ENCODE results near the gene DGKI.

Gene DGKI

DNA sequence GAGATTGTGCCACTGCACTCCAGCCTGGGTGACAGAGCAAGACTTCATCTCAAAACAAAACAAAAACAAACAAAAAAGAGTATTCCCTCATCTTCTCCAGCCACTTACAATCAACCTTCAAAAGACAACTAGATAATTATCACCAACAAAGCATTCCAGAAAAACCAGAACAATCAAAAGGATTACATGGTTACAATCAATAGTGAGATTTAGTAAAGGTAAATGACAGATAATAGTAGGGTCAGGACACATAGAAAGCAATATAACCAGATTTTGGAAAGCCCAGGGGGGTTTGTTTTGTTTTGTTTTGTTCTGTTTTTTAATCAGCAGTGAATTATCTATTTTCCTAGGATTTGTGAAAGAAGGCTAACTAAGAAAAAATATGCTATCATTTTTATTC is 412.2 kb downstream of the DGKI start:
- DNase-seq (ENCODE audit: low read depth in 2 of 2) = no peak
- no peak overlapping the region for H3K4me3 ChIP-seq (replicated peaks in 1 of 2; ENCODE audit: low read depth in 2 of 2, low read length in 2 of 2)
- TF ChIP-seq, protein P1, sequence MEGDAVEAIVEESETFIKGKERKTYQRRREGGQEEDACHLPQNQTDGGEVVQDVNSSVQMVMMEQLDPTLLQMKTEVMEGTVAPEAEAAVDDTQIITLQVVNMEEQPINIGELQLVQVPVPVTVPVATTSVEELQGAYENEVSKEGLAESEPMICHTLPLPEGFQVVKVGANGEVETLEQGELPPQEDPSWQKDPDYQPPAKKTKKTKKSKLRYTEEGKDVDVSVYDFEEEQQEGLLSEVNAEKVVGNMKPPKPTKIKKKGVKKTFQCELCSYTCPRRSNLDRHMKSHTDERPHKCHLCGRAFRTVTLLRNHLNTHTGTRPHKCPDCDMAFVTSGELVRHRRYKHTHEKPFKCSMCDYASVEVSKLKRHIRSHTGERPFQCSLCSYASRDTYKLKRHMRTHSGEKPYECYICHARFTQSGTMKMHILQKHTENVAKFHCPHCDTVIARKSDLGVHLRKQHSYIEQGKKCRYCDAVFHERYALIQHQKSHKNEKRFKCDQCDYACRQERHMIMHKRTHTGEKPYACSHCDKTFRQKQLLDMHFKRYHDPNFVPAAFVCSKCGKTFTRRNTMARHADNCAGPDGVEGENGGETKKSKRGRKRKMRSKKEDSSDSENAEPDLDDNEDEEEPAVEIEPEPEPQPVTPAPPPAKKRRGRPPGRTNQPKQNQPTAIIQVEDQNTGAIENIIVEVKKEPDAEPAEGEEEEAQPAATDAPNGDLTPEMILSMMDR (IDR thresholded peaks at IDR 0.05; ENCODE audit: low read depth, low read length) = no peak

DNA sequence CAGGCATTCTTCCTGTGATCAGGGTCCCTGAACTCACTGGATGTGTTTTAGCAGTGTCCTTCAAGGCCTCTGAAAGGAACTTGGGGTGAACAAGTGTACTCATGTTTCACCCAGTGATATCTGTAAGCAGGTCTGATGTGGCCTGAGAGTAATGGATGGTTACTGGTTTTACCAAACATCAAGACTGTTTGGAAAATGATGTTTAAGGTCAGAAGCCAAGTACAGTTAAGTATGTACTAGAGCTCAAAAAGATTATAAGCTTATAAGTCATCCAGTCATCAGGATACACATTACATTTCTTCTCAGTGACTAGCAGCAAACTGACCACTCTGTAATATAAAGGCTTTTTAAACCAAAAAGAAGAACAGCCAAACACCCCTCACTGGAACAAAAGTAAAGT is 423.5 kb downstream of the DGKI start:
- no peak overlapping the region for H3K4me3 ChIP-seq (replicated peaks in 1 of 2; ENCODE audit: low read depth in 2 of 2, low read length in 2 of 2)
- TF ChIP-seq, protein P1 (IDR thresholded peaks at IDR 0.05; ENCODE audit: low read depth, low read length) = no peak
- DNase-seq (ENCODE audit: low read depth in 2 of 2) = peak in 1 of 2 donors; percentile 50

DNA sequence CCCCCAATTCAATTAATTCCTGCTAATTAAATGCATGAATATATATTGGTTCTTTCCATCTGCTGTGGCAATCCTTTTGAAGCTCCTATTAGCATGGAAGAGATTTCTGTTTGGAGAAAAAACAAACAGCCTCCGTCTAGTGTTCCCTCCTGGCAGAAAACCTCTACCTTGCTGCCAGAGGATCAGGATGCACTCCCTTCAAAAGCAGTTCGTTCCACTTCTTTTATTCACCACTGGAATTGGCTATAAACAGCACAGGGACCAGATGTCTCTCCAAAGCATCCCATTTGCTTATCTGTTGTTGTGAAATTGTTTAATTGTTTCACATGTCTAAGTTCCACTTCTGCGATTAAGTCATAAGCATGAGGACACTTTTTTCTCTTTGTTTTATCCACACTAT is 425.4 kb downstream of the DGKI start:
- peak; percentile 14 to 19 for DNase-seq (ENCODE audit: low read depth in 2 of 2)
- no peak overlapping the region for H3K4me3 ChIP-seq (replicated peaks in 1 of 2; ENCODE audit: low read depth in 2 of 2, low read length in 2 of 2)
- TF ChIP-seq, protein P1 (IDR thresholded peaks at IDR 0.05; ENCODE audit: low read depth, low read length) = no peak

DNA sequence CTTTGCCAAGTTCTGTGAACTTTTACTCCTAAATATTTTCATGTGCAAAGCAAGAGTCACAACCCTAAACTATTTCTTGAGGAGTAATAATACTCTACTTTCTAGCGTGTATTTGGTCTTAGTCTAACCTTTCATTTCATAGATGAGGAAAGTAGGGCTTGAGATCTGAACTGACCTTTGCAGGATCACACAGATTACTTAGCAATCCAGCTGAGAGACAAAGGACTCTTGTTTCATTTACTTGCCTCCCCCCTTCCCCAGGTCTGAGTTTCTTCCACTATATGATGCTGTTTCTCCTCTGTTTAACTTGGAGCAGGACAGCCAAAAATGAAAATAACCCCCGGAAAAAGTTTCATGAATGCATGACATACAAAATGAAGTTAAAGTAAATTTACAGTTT is 427.9 kb downstream of the DGKI start:
- no peak overlapping the region for H3K4me3 ChIP-seq (replicated peaks in 1 of 2; ENCODE audit: low read depth in 2 of 2, low read length in 2 of 2)
- TF ChIP-seq, protein P1 (IDR thresholded peaks at IDR 0.05; ENCODE audit: low read depth, low read length) = no peak
- no peak for DNase-seq (ENCODE audit: low read depth in 2 of 2)

DNA sequence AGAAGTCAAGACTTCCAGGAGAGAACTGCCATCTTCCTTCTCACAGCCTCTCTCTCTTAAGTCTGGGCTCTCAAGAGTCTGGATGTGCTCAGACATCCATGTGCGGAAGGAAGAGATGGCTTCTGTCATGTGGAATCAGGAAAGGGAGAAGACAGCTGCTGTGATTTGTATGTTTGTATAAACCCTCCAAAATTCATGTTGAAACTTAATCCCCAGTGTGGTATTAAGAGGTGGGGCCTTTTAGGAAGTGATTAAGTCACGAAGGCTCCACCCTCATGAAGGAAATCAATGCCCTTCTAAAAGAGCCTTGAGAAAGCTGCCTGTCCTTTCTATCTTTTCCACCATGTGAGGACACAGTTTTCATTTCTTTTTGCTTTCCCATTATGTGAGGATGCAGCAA is 429.3 kb downstream of the DGKI start:
- peak in 1 of 2 donors; percentile 38 for DNase-seq (ENCODE audit: low read depth in 2 of 2)
- no peak overlapping the region for H3K4me3 ChIP-seq (replicated peaks in 1 of 2; ENCODE audit: low read depth in 2 of 2, low read length in 2 of 2)
- TF ChIP-seq, protein P1 (IDR thresholded peaks at IDR 0.05; ENCODE audit: low read depth, low read length) = no peak

DNA sequence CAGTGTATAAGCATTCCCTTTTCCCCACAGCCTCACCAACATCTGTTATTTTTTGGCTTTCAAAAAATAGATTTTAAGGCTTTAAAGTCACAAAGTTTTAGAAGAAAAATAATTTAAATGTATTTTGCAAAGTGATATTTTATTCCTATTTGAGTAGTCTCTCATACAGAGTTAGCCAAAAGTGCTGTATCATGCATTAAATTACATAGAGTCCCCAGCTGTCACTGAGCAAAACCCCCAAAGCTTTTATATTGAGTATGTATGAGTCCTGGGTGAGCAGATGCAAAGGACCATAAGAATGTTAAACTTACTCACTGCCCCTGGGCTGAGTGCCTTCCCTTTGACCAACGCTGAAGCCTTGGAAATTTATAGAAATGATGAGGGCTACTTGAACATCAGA is 432.9 kb downstream of the DGKI start:
- DNase-seq (ENCODE audit: low read depth in 2 of 2) = no peak
- H3K4me3 ChIP-seq (replicated peaks in 1 of 2; ENCODE audit: low read depth in 2 of 2, low read length in 2 of 2) = no peak overlapping the region
- TF ChIP-seq, protein P1 (IDR thresholded peaks at IDR 0.05; ENCODE audit: low read depth, low read length) = no peak

DNA sequence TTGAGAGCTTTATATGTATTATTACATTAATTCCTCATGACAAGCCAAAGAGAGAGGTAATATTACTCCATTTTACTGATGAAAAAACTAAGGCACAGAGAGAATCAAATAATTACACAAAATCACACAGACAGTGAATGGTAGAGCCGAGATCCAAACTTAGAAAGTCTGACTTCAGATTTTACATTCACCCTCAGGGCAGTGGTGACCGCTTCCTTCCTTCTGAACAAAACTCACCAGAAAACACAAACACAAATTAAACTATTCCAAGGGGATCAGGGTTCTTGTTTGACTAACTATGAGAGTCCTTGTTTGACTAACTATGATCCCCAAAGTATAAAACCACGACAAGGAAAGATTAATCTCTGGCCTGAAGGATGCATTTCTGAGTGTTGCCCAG is 435.3 kb downstream of the DGKI start:
- H3K4me3 ChIP-seq (replicated peaks in 1 of 2; ENCODE audit: low read depth in 2 of 2, low read length in 2 of 2) = no peak overlapping the region
- TF ChIP-seq, protein P1 (IDR thresholded peaks at IDR 0.05; ENCODE audit: low read depth, low read length) = no peak
- no peak for DNase-seq (ENCODE audit: low read depth in 2 of 2)

All from cardiac fibroblast (primary cell).